GM10266 (cell line): ENCODE measurements around the gene FMO4.
"Not testable (repeated sequence)": the region's sequence is repeated elsewhere in the genome, so short reads cannot be mapped to it uniquely, and the experiment has no call there.

Source experiments
- DNase-seq: peaks from one replicate; pipeline ENCODE4 v3.0.0; 2012; ENCODE audit errors: extremely low spot score
- CTCF ChIP-seq: IDR thresholded peaks from 2 replicates; pipeline ENCODE4 v1.5.1; 2012; ENCODE audit warnings: mild to moderate bottlenecking, low read depth; ENCODE audit not compliant: control insufficient read depth, insufficient read depth; ENCODE audit errors: missing control alignments

The FMO4 gene

GRCh38 chr1:171334024-171334640, 20.1 kb downstream of the FMO4 start:
- DNase-seq: no peak
- TF ChIP-seq CTCF: no peak

DNA sequence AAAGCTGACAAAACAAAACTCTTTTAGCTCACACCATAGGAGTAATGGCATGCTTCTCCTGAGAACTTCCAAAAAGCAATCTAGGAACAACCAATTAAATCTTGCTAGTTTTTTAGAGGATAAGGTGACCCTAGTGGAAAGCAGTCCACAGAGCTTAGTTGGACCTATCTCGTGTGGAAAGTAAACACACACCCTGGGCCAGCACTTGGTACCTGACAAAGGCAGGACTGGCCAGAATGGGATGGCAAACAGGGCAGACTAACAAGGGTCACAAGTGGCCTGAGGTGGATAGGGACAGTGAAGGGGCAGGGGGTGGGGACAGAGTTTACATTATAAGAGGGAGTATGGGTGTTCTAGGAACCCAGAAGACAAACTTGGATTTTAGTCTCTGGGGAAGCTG, 22.0 kb downstream of the FMO4 start:
- no peak for TF ChIP-seq CTCF
- no peak for DNase-seq

- DNase-seq: not testable (repeated sequence)
These were observed 25.4 kb downstream of the FMO4 start for GRCh38 chr1:171339345-171339744.

- TF ChIP-seq CTCF: no peak
- DNase-seq: no peak
These were observed 29.9 kb downstream of the FMO4 start for GRCh38 chr1:171343727-171344472.

DNA sequence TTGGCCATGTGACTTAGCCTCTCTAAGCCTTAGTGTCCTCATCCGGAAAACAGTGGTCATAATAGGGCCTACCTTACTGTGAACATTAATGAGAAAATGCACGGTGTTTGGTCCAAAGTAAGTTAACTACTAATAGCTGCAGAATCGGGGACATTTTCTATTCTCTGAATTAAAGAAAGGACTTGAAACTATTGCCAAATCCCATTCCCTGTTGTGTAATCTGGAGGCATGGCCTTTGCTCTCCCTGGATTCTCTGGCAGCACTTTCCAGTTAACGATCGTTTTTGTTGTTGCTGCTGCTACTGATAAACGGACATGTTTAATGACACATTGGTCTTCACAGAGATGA, 30.5 kb downstream of the FMO4 start:
- TF ChIP-seq CTCF: no peak
- DNase-seq: no peak

- no peak for DNase-seq
- no peak for TF ChIP-seq CTCF
These were observed 31.6 kb downstream of the FMO4 start for GRCh38 chr1:171345536-171345935.

DNA sequence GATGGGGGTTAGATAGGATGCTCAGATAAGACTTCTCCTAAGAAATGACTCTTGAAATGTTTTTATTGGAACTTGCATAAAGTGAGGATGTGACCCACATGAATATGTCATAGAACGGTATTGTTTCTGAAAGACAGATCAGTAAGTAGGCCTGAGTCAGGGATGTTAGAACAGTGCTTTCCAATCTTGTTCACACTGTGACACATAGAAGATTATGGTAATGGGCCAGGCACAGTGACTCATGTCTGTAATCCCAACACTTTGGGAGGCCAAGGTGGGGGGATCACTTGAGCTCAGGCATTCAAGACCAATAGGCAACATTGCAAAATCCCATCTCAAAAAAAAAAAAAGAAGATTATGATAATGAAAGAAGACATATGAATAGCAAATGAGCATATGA, 32.9 kb downstream of the FMO4 start:
- no peak for DNase-seq
- no peak for TF ChIP-seq CTCF

DNA sequence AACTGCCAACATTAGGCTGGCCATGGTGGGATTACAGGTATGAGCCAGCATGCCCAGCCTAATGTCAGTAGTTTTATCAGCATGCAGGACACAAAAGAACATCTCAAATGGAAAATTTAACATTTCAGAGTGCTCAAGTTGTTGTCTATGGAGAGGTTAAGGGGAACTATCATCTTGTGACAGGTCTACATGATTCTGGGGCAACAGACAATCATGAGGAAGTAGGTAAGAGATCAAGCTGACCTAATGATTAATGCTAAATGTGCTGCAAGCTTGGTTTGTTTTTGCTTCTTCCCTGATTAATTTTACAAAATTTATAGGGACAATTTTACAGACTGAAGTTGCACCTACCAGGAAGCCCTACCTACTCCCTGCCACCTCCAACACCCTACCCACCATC, 36.6 kb downstream of the FMO4 start:
- no peak for TF ChIP-seq CTCF
- DNase-seq: no peak
